ENCODE data around the gene ARID3A. TPM values are rescaled to one million over a fixed set of nuclear protein-coding genes. Genes with fewer than 3 reads are reported as not detected.

The ARID3A gene
- total RNA-seq, 1 donor from 2014 or later, result 6.6 TPM

GRCh38 chr19:963486-963951, 37.7 kb downstream of the ARID3A start:
- no peak for TF ChIP-seq CTCF (IDR thresholded peaks at IDR 0.05)
- Mint-ChIP-seq H3K36me3 (ENCODE audit: low read depth) (peaks cover 15% of the 10 kb centered on the region), H3K27ac (ENCODE audit: unreplicated experiment) (no peak overlapping the region), H3K27me3 (ENCODE audit: low read depth) (no peaks in the 10 kb centered on the region), H3K4me3 (ENCODE audit: unreplicated experiment) (no peak overlapping the region), H3K4me1 (ENCODE audit: low read depth) (peaks cover 5% of the 10 kb centered on the region), H3K9me3 (ENCODE audit: low read depth) (no peaks in the 10 kb centered on the region)
- DNase-seq (ENCODE audit: low spot score), result no peak

GRCh38 chr19:964116-964520, 38.3 kb downstream of the ARID3A start:
- Mint-ChIP-seq H3K4me3 (ENCODE audit: unreplicated experiment) (no peak overlapping the region), H3K27me3 (ENCODE audit: low read depth) (no peaks in the 10 kb centered on the region), H3K27ac (ENCODE audit: unreplicated experiment) (no peak overlapping the region), H3K4me1 (ENCODE audit: low read depth) (peaks cover 5% of the 10 kb centered on the region), H3K36me3 (ENCODE audit: low read depth) (peaks cover 18% of the 10 kb centered on the region), H3K9me3 (ENCODE audit: low read depth) (no peaks in the 10 kb centered on the region)
- DNase-seq (ENCODE audit: low spot score), result peak; percentile 81
- no peak for TF ChIP-seq CTCF (IDR thresholded peaks at IDR 0.05)

- no peak for TF ChIP-seq CTCF (IDR thresholded peaks at IDR 0.05)
- Mint-ChIP-seq H3K4me3 (ENCODE audit: unreplicated experiment) (no peak overlapping the region), H3K27me3 (ENCODE audit: low read depth) (no peaks in the 10 kb centered on the region), H3K36me3 (ENCODE audit: low read depth) (peaks cover 18% of the 10 kb centered on the region), H3K27ac (ENCODE audit: unreplicated experiment) (no peak overlapping the region), H3K9me3 (ENCODE audit: low read depth) (no peaks in the 10 kb centered on the region), H3K4me1 (ENCODE audit: low read depth) (peaks cover 5% of the 10 kb centered on the region)
- no peak for DNase-seq (ENCODE audit: low spot score)
These were observed 39.2 kb downstream of the ARID3A start for GRCh38 chr19:964761-965694.

- H3K4me1 Mint-ChIP-seq (ENCODE audit: low read depth), result peaks cover 5% of the 10 kb centered on the region
- TF ChIP-seq CTCF (IDR thresholded peaks at IDR 0.05), result no peak
- peaks cover 5% of the 10 kb centered on the region for H3K9me3 Mint-ChIP-seq (ENCODE audit: low read depth)
- H3K27ac Mint-ChIP-seq (ENCODE audit: unreplicated experiment), result no peak overlapping the region
- peaks cover 23% of the 10 kb centered on the region for H3K36me3 Mint-ChIP-seq (ENCODE audit: low read depth)
- no peak for DNase-seq (ENCODE audit: low spot score)
- H3K4me3 Mint-ChIP-seq (ENCODE audit: unreplicated experiment), result no peak overlapping the region
- H3K27me3 Mint-ChIP-seq (ENCODE audit: low read depth), result no peaks in the 10 kb centered on the region
These were observed 40.8 kb downstream of the ARID3A start for GRCh38 chr19:966485-967088.

GRCh38 chr19:970695-971094, 44.9 kb downstream of the ARID3A start:
- Mint-ChIP-seq H3K27me3 (ENCODE audit: low read depth) (no peaks in the 10 kb centered on the region), H3K36me3 (ENCODE audit: low read depth) (peaks cover 20% of the 10 kb centered on the region), H3K9me3 (ENCODE audit: low read depth) (peaks cover 5% of the 10 kb centered on the region), H3K4me1 (ENCODE audit: low read depth) (no peaks in the 10 kb centered on the region), H3K27ac (ENCODE audit: unreplicated experiment) (no peak overlapping the region), H3K4me3 (ENCODE audit: unreplicated experiment) (no peak overlapping the region)
- peak; percentile 80 for TF ChIP-seq CTCF (IDR thresholded peaks at IDR 0.05)
- no peak for DNase-seq (ENCODE audit: low spot score)
